Natural killer cell (primary cell): ENCODE measurements around the gene SPDYE3. TPM values are rescaled to one million over a fixed set of nuclear protein-coding genes. Genes with fewer than 3 reads are reported as not detected.
A peak's percentile ranks its signal among the peaks of the same experiment; 100 is the strongest.
"Not testable (repeated sequence)": the region's sequence is repeated elsewhere in the genome, so short reads cannot be mapped to it uniquely, and the experiment has no call there.

Experiments
- ATAC-seq, 3 donors: fragments of 150-1000 bp in 2 of 3; fragments of 200-7000 bp in 1 of 3; cut with Tn5 transposase; 1 replicate in 1 of 3; 2 replicates in 2 of 3; pipeline ENCODE4 v1.10.0; 2021; ENCODE audit warnings: mild to moderate bottlenecking in 2 of 3, moderate library complexity in 2 of 3
- DNase-seq, 2 donors: peaks; one replicate each; pipeline versions ENCODE4 v3.0.0 to v3.0.0-alpha.2; 2013 to 2021; ENCODE audit warnings: mixed read lengths in 1 of 2
- H3K27ac ChIP-seq: one replicate; pipeline ENCODE4 v1.5.1; 2013; ENCODE audit warnings: mild to moderate bottlenecking, low read length
- H3K27me3 ChIP-seq: one replicate; pipeline ENCODE4 v1.6.1; 2013; ENCODE audit warnings: low read length; ENCODE audit not compliant: control insufficient read depth, insufficient read depth
- H3K36me3 ChIP-seq: one replicate; pipeline ENCODE4 v1.6.1; 2013; ENCODE audit warnings: low read length; ENCODE audit not compliant: control insufficient read depth, insufficient read depth
- H3K4me1 ChIP-seq: one replicate; pipeline ENCODE4 v1.6.1; 2013; ENCODE audit warnings: low read length; ENCODE audit not compliant: control insufficient read depth, insufficient read depth
- H3K4me3 ChIP-seq: one replicate; pipeline ENCODE4 v1.5.1; 2013; ENCODE audit warnings: low read length
- H3K9me3 ChIP-seq: one replicate; pipeline ENCODE4 v1.6.1; 2013; ENCODE audit warnings: low read length; ENCODE audit not compliant: control insufficient read depth, insufficient read depth
- H3K27ac Mint-ChIP-seq, 2 donors: one replicate each; pipeline ENCODE4 v1.8.0; 2022; ENCODE audit warnings: mild to moderate bottlenecking in 2 of 2, mixed read lengths in 2 of 2, moderate library complexity in 1 of 2
- H3K27me3 Mint-ChIP-seq, 2 donors: one replicate each; pipeline ENCODE4 v1.8.0; 2022; ENCODE audit warnings: low read depth in 2 of 2, mixed read lengths in 2 of 2
- H3K36me3 Mint-ChIP-seq: one replicate; pipeline ENCODE4 v1.8.0; 2022; ENCODE audit warnings: mixed read lengths
- H3K4me1 Mint-ChIP-seq, 2 donors: one replicate each; pipeline ENCODE4 v1.8.0; 2022; ENCODE audit warnings: mixed read lengths in 2 of 2
- H3K4me3 Mint-ChIP-seq: one replicate; pipeline ENCODE4 v1.8.0; 2022; ENCODE audit warnings: mild to moderate bottlenecking, moderate library complexity, mixed read lengths
- H3K9me3 Mint-ChIP-seq, 2 donors: one replicate each; pipeline ENCODE4 v1.8.0; 2022; ENCODE audit warnings: mixed read lengths in 2 of 2
- WGBS: methylation state at CpG from one replicate; pipeline ENCODE4 v1.1.7; 2013; ENCODE audit warnings: missing lambda C conversion rate; ENCODE audit not compliant: insufficient coverage; 5-methylcytosine and 5-hydroxymethylcytosine counted together
- intact Hi-C: fragments of 100-400 bp; cut with micrococcal nuclease; formaldehyde crosslinking; loops from one replicate; pipeline ENCODE4 v1.14.2; 2022
- total RNA-seq, 4 donors: library from RNA; stranded (reverse); fragments of 120-200 nt in 1 of 4; gene quantifications; one replicate each; pipeline versions ENCODE4 v1.2.3 to v1.2.4, GENCODE V29; 2013 to 2022
- TF ChIP-seq, protein P1 (sequence below): fragments of 200-600 bp; IDR thresholded peaks from one replicate; pipeline ENCODE4 v1.8.0; 2022; ENCODE audit warnings: antibody characterized with exemption

SPDYE3 gene
- total RNA-seq, 3 donors from 2014 or later (not counting 1 experiment from before 2014, with no cell fraction given) = not detected

DNA sequence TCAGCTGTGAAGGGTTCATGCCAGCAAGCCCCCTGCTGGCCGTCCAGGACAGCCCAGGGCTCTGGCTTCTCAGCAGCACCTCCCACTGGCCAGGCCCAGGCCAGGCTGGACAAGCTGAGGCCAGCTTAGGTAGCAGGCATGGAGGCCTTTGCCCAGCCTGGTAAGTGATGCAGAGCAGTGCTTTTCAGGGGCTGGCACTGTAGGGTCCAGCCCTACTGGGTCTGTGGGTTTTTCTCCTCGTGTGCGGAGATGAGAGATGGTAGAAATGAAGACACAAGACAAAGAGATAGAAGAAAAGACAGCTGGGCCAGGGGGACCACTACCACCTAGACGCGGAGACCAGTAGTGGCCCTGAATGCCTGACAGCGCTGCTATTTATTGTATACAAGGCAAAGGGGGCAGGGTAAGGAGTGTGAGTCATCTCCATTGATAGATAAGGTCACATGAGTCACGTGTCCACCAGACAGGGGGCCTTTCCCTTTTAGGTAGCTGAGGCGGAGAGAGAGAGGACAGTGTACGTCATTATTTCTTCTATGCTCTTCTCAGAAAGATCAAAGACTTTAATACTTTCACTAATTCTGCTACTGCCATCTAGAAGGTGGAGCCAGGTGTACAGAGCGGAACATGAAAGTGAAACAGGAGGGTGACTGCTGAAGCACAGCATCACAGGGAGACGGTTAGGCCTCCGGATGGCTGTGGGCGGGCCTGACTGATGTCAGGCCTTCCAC, 37.2 kb downstream of the SPDYE3 start:
- ATAC-seq (peak; percentile 77 to 90 (median 80)), DNase-seq (peak; percentile 72 to 95)
- peak overlapping the region; percentile 76 for H3K4me3 Mint-ChIP-seq
- TF ChIP-seq, protein P1, sequence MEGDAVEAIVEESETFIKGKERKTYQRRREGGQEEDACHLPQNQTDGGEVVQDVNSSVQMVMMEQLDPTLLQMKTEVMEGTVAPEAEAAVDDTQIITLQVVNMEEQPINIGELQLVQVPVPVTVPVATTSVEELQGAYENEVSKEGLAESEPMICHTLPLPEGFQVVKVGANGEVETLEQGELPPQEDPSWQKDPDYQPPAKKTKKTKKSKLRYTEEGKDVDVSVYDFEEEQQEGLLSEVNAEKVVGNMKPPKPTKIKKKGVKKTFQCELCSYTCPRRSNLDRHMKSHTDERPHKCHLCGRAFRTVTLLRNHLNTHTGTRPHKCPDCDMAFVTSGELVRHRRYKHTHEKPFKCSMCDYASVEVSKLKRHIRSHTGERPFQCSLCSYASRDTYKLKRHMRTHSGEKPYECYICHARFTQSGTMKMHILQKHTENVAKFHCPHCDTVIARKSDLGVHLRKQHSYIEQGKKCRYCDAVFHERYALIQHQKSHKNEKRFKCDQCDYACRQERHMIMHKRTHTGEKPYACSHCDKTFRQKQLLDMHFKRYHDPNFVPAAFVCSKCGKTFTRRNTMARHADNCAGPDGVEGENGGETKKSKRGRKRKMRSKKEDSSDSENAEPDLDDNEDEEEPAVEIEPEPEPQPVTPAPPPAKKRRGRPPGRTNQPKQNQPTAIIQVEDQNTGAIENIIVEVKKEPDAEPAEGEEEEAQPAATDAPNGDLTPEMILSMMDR = peak; percentile 47
- Histone ChIP-seq H3K27ac (peak overlapping the region; percentile 99), H3K4me3 (peak overlapping the region; percentile 11), H3K4me1 (peaks cover 18% of the 10 kb centered on the region), H3K36me3 (peaks cover 38% of the 10 kb centered on the region)
- intact Hi-C loops = loop anchor here (2.0 to 5.0 kb wide), 2 partner anchors 84 to 127 kb away; partner anchors contain the start of genes MEPCE, PVRIG and ZCWPW1
- H3K9me3 ChIP-seq, H3K36me3 Mint-ChIP-seq, H3K27me3 Mint-ChIP-seq, H3K9me3 Mint-ChIP-seq, H3K27me3 ChIP-seq: not testable (repeated sequence)
- peak overlapping the region; percentile 95 to 99 for H3K27ac Mint-ChIP-seq
- WGBS = 50% methylated on average over 6 of the region's 13 CpGs
- H3K4me1 Mint-ChIP-seq = peaks cover 27 to 34% of the 10 kb centered on the region in 2 donors

- H3K27me3 Mint-ChIP-seq, H3K27me3 ChIP-seq, H3K36me3 Mint-ChIP-seq, H3K9me3 ChIP-seq, H3K9me3 Mint-ChIP-seq, H3K4me3 ChIP-seq: not testable (repeated sequence)
- peak overlapping the region; percentile 95 to 99 for H3K27ac Mint-ChIP-seq
- TF ChIP-seq, protein P1 = peak; percentile 13
- intact Hi-C loops = loop anchor here (2.0 to 5.0 kb wide), 2 partner anchors 84 to 128 kb away; partner anchors contain the start of genes MEPCE, PVRIG and ZCWPW1
- peaks cover 30 to 34% of the 10 kb centered on the region in 2 donors for H3K4me1 Mint-ChIP-seq
- Histone ChIP-seq H3K4me1 (peaks cover 20% of the 10 kb centered on the region), H3K27ac (peak overlapping the region; percentile 99), H3K36me3 (peaks cover 43% of the 10 kb centered on the region)
- DNase-seq (peak; percentile 47 to 71), ATAC-seq (peak; percentile 50 to 73 (median 58))
- H3K4me3 Mint-ChIP-seq = peak overlapping the region; percentile 76
- WGBS = no CpG with 5 or more reads among the region's 5 CpGs
Measured at GRCh38 chr7:100345288-100345672, 37.8 kb downstream of the SPDYE3 start.

- H3K4me3 Mint-ChIP-seq = no peak overlapping the region
- Histone ChIP-seq H3K4me1 (peaks cover 36% of the 10 kb centered on the region), H3K9me3 (no peaks in the 10 kb centered on the region), H3K36me3 (peaks cover 43% of the 10 kb centered on the region), H3K4me3 (no peak overlapping the region), H3K27me3 (no peaks in the 10 kb centered on the region), H3K27ac (no peak overlapping the region)
- H3K4me1 Mint-ChIP-seq = peaks cover 34 to 43% of the 10 kb centered on the region in 2 donors
- no peaks in the 10 kb centered on the region for H3K36me3 Mint-ChIP-seq
- TF ChIP-seq, protein P1 = no peak
- ATAC-seq (no peak), DNase-seq (no peak)
- peak overlapping the region; percentile 49 to 99 for H3K27ac Mint-ChIP-seq
- no peaks in the 10 kb centered on the region for H3K9me3 Mint-ChIP-seq
- intact Hi-C loops = loop anchor here (5.0 kb wide), 1 partner anchor 130 kb away; the partner anchor contains the start of gene PVRIG
- no peaks in the 10 kb centered on the region for H3K27me3 Mint-ChIP-seq
Measured at GRCh38 chr7:100346921-100347320, 39.4 kb downstream of the SPDYE3 start.
